Large intestine (tissue), 3 donors: ENCODE measurements around the gene RPS23. TPM values are rescaled to one million over a fixed set of nuclear protein-coding genes. Genes with fewer than 3 reads are reported as not detected.
A peak's percentile ranks its signal among the peaks of the same experiment; 100 is the strongest.
"Not testable (repeated sequence)": the region's sequence is repeated elsewhere in the genome, so short reads cannot be mapped to it uniquely, and the experiment has no call there.

ENCODE experiments used
- DNase-seq, 2 donors: peaks; one replicate each; pipeline versions ENCODE4 v3.0.0 to v3.0.0-alpha.2; 2013
- H3K27ac ChIP-seq: one replicate; pipeline ENCODE4 v1.5.1; 2013; ENCODE audit warnings: low read length
- H3K27me3 ChIP-seq: 2 replicates; pipeline ENCODE4 v1.6.1; 2013; ENCODE audit warnings: low read length; ENCODE audit not compliant: control insufficient read depth, insufficient read depth
- H3K36me3 ChIP-seq: 2 replicates; pipeline ENCODE4 v1.6.1; 2013; ENCODE audit warnings: low read length; ENCODE audit not compliant: control insufficient read depth, insufficient read depth
- H3K4me1 ChIP-seq: one replicate; pipeline ENCODE4 v1.6.1; 2013; ENCODE audit warnings: low read length; ENCODE audit not compliant: control insufficient read depth, insufficient read depth
- H3K4me3 ChIP-seq: one replicate; pipeline ENCODE4 v1.5.1; 2013; ENCODE audit warnings: low read length
- H3K9me3 ChIP-seq: one replicate; pipeline ENCODE4 v1.6.1; 2013; ENCODE audit warnings: mild to moderate bottlenecking, low read depth, low read length, moderate library complexity; ENCODE audit not compliant: control insufficient read depth
- WGBS: methylation state at CpG from one replicate; pipeline ENCODE4 v1.1.5; 2013; ENCODE audit warnings: low lambda C conversion rate; ENCODE audit not compliant: insufficient coverage; 5-methylcytosine and 5-hydroxymethylcytosine counted together
- polyA plus RNA-seq: library from polyadenylated mRNA; unstranded; fragments of 120-200 nt; gene quantifications from one replicate; pipeline ENCODE4 v1.2.1, GENCODE V29; 2013

The RPS23 gene
- polyA plus RNA-seq, 1 donor = 4,232 TPM

- WGBS = 57% methylated on average over 2 of the region's 11 CpGs
- Histone ChIP-seq H3K9me3 (peaks cover 4% of the 10 kb centered on the region), H3K4me1 (peaks cover 9% of the 10 kb centered on the region), H3K27me3 (no peaks in the 10 kb centered on the region), H3K36me3 (peaks cover 29% of the 10 kb centered on the region), H3K4me3 (peak overlapping the region; percentile 91), H3K27ac (no peak overlapping the region)
- peak in 1 of 2 donors; percentile 14 for DNase-seq
Observed at GRCh38 chr5:82276800-82277612, 1.1 kb downstream of the RPS23 start.

GRCh38 chr5:82275216-82275664, 2.9 kb downstream of the RPS23 start:
- peaks cover 29% of the 10 kb centered on the region for H3K36me3 ChIP-seq
- peaks cover 4% of the 10 kb centered on the region for H3K9me3 ChIP-seq
- no peaks in the 10 kb centered on the region for H3K27me3 ChIP-seq
- DNase-seq = no peak
- H3K27ac ChIP-seq = no peak overlapping the region
- H3K4me3 ChIP-seq = no peak overlapping the region
- peaks cover 9% of the 10 kb centered on the region for H3K4me1 ChIP-seq
- no CpG with 5 or more reads among the region's 1 CpG for WGBS

GRCh38 chr5:82274343-82275211, 3.6 kb downstream of the RPS23 start:
- Histone ChIP-seq H3K27me3 (no peaks in the 10 kb centered on the region), H3K36me3 (peaks cover 29% of the 10 kb centered on the region), H3K4me3 (no peak overlapping the region), H3K27ac (no peak overlapping the region), H3K4me1 (peaks cover 9% of the 10 kb centered on the region), H3K9me3 (peaks cover 4% of the 10 kb centered on the region)
- WGBS = 100% methylated on average over 2 of the region's 31 CpGs
- DNase-seq = no peak

- DNase-seq = not testable (repeated sequence)
- WGBS = no CpG with 5 or more reads among the region's 4 CpGs
- peaks cover 29% of the 10 kb centered on the region for H3K36me3 ChIP-seq
Observed at GRCh38 chr5:82273426-82273825, 4.7 kb downstream of the RPS23 start.

GRCh38 chr5:82272571-82273356, 5.4 kb downstream of the RPS23 start:
- no CpG with 5 or more reads among the region's 24 CpGs for WGBS
- not testable (repeated sequence) for H3K27me3 ChIP-seq, H3K4me3 ChIP-seq, H3K4me1 ChIP-seq, H3K27ac ChIP-seq, DNase-seq, H3K9me3 ChIP-seq
- peaks cover 29% of the 10 kb centered on the region for H3K36me3 ChIP-seq

More at GRCh38 chr5:82273426-82273825, 4.7 kb downstream of the RPS23 start:
- H3K4me1 ChIP-seq, H3K27me3 ChIP-seq, H3K9me3 ChIP-seq, H3K4me3 ChIP-seq, H3K27ac ChIP-seq: not testable (repeated sequence)

GRCh38 chr5:82269363-82269762, 8.8 kb downstream of the RPS23 start:
- not testable (repeated sequence) for H3K36me3 ChIP-seq, DNase-seq
- 100% methylated on average over 1 of the region's 2 CpGs for WGBS

GRCh38 chr5:82267297-82267933, 10.7 kb downstream of the RPS23 start:
- not testable (repeated sequence) for H3K36me3 ChIP-seq, H3K9me3 ChIP-seq, DNase-seq, H3K27me3 ChIP-seq, H3K27ac ChIP-seq, H3K4me1 ChIP-seq, H3K4me3 ChIP-seq
- WGBS = 100% methylated on average over 1 of the region's 9 CpGs

More at GRCh38 chr5:82269363-82269762, 8.8 kb downstream of the RPS23 start:
- not testable (repeated sequence) for H3K27ac ChIP-seq, H3K4me3 ChIP-seq, H3K9me3 ChIP-seq, H3K27me3 ChIP-seq, H3K4me1 ChIP-seq

GRCh38 chr5:82265047-82265446, 13.1 kb downstream of the RPS23 start:
- DNase-seq = no peak
- 86% methylated on average over 1 of the region's 4 CpGs for WGBS

GRCh38 chr5:82259172-82259800, 18.9 kb downstream of the RPS23 start:
- no peak overlapping the region for H3K4me3 ChIP-seq
- no peak for DNase-seq
- no peak overlapping the region for H3K27ac ChIP-seq
- H3K36me3 ChIP-seq = no peaks in the 10 kb centered on the region
- no CpG with 5 or more reads among the region's 3 CpGs for WGBS
- no peaks in the 10 kb centered on the region for H3K9me3 ChIP-seq
- no peaks in the 10 kb centered on the region for H3K4me1 ChIP-seq
- H3K27me3 ChIP-seq = no peaks in the 10 kb centered on the region

More at GRCh38 chr5:82265047-82265446, 13.1 kb downstream of the RPS23 start:
- no peak overlapping the region for H3K27ac ChIP-seq
- H3K4me3 ChIP-seq = no peak overlapping the region
- no peaks in the 10 kb centered on the region for H3K4me1 ChIP-seq
- no peaks in the 10 kb centered on the region for H3K36me3 ChIP-seq
- no peaks in the 10 kb centered on the region for H3K27me3 ChIP-seq
- H3K9me3 ChIP-seq = peaks cover 4% of the 10 kb centered on the region
